ENCODE data around the gene ARL3.

GRCh38 chr10:102641402-102641801, 72.8 kb downstream of the ARL3 start:
- TF ChIP-seq, protein P1, sequence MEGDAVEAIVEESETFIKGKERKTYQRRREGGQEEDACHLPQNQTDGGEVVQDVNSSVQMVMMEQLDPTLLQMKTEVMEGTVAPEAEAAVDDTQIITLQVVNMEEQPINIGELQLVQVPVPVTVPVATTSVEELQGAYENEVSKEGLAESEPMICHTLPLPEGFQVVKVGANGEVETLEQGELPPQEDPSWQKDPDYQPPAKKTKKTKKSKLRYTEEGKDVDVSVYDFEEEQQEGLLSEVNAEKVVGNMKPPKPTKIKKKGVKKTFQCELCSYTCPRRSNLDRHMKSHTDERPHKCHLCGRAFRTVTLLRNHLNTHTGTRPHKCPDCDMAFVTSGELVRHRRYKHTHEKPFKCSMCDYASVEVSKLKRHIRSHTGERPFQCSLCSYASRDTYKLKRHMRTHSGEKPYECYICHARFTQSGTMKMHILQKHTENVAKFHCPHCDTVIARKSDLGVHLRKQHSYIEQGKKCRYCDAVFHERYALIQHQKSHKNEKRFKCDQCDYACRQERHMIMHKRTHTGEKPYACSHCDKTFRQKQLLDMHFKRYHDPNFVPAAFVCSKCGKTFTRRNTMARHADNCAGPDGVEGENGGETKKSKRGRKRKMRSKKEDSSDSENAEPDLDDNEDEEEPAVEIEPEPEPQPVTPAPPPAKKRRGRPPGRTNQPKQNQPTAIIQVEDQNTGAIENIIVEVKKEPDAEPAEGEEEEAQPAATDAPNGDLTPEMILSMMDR (IDR thresholded peaks at IDR 0.05; ENCODE audit: low read depth, low read length) = no peak
- TF ChIP-seq POLR2A (IDR thresholded peaks at IDR 0.05; ENCODE audit: extremely low read depth, insufficient read length) = no peak
- TF ChIP-seq MYC (IDR thresholded peaks at IDR 0.05; ENCODE audit: low read depth, low read length) = no peak

All from NB4 (cell line).